Smooth muscle cell (in vitro differentiated cells): ENCODE measurements around the gene MSRB1. TPM values are rescaled to one million over a fixed set of nuclear protein-coding genes. Genes with fewer than 3 reads are reported as not detected.

ENCODE experiments used
- DNase-seq: peaks from one replicate; lab custom pipeline; 2025; ENCODE audit not compliant: unreplicated experiment; lab: John Stamatoyannopoulos, UW
- H2AFZ ChIP-seq: fragments of 200-600 bp; sonication (generic); 2 replicates; pipeline ENCODE4 v1.6.0; 2016; ENCODE audit warnings: antibody characterized with exemption, low read depth, mild to moderate bottlenecking
- H3F3A ChIP-seq: fragments of 200-600 bp; sonication (generic); 2 replicates; pipeline ENCODE4 v1.6.0; 2017; ENCODE audit warnings: antibody characterized with exemption, low read depth
- H3K27ac ChIP-seq: fragments of 200-600 bp; sonication (generic); 2 replicates; pipeline ENCODE4 v1.5.1; 2016; ENCODE audit warnings: low read depth, mild to moderate bottlenecking
- H3K27me3 ChIP-seq: fragments of 200-600 bp; sonication (generic); 2 replicates; pipeline ENCODE4 v1.6.1; 2016; ENCODE audit warnings: low read depth, mild to moderate bottlenecking
- H3K36me3 ChIP-seq: fragments of 200-600 bp; sonication (generic); 2 replicates; pipeline ENCODE4 v1.5.1; 2016; ENCODE audit warnings: low read depth
- H3K4me1 ChIP-seq: fragments of 200-600 bp; sonication (generic); 2 replicates; pipeline ENCODE4 v1.5.1; 2016; ENCODE audit warnings: low read depth
- H3K4me2 ChIP-seq: fragments of 200-600 bp; sonication (generic); 2 replicates; pipeline ENCODE4 v1.6.0; 2016; ENCODE audit warnings: mild to moderate bottlenecking
- H3K4me3 ChIP-seq: fragments of 200-600 bp; sonication (generic); 2 replicates; pipeline ENCODE4 v1.5.1; 2016; ENCODE audit warnings: mild to moderate bottlenecking
- H3K79me2 ChIP-seq: fragments of 200-600 bp; sonication (generic); 2 replicates; pipeline ENCODE4 v1.6.0; 2016; ENCODE audit warnings: low read depth, mild to moderate bottlenecking
- H3K9ac ChIP-seq: fragments of 200-600 bp; sonication (generic); 2 replicates; pipeline ENCODE4 v1.6.0; 2016; ENCODE audit warnings: low read depth
- H3K9me3 ChIP-seq: fragments of 200-600 bp; sonication (generic); replicated peaks from 2 replicates; pipeline ENCODE4 v1.5.1; 2016; ENCODE audit warnings: low read depth
- H4K20me1 ChIP-seq: fragments of 200-600 bp; sonication (generic); 2 replicates; pipeline ENCODE4 v1.6.0; 2016; ENCODE audit warnings: low read depth
- WGBS: methylation state at CpG from one replicate; pipeline ENCODE4 v1.1.7; 2016; ENCODE audit warnings: low lambda C conversion rate; 5-methylcytosine and 5-hydroxymethylcytosine counted together
- polyA plus RNA-seq: library from polyadenylated mRNA; unstranded; fragments of >200 nt; fragmentation: Nextera tagmentation; extraction: Ambion mirVana; gene quantifications from 2 replicates; pipeline ENCODE4 v1.2.1, GENCODE V29; 2016
- small RNA-seq: library from RNA; depleted of rRNA; stranded (forward); fragments of <200 nt; gene quantifications from one replicate; pipeline ENCODE3, GENCODE V24; 2014
- total RNA-seq: library from RNA; depleted of rRNA; stranded (reverse); fragments of >200 nt; gene quantifications from 2 replicates; pipeline ENCODE4 v1.2.3, GENCODE V29; 2014
- TF ChIP-seq, protein P1 (sequence below): fragments of 200-600 bp; sonication (generic); IDR thresholded peaks from 2 replicates; pipeline ENCODE4 v1.5.1; 2017; ENCODE audit warnings: borderline replicate concordance, mild to moderate bottlenecking, antibody characterized with exemption; ENCODE audit not compliant: insufficient read depth, poor library complexity, severe bottlenecking

The MSRB1 gene
- total and polyA plus RNA-seq, 2 experiments from 2014 or later: 9.9 to 21.8 TPM

DNA sequence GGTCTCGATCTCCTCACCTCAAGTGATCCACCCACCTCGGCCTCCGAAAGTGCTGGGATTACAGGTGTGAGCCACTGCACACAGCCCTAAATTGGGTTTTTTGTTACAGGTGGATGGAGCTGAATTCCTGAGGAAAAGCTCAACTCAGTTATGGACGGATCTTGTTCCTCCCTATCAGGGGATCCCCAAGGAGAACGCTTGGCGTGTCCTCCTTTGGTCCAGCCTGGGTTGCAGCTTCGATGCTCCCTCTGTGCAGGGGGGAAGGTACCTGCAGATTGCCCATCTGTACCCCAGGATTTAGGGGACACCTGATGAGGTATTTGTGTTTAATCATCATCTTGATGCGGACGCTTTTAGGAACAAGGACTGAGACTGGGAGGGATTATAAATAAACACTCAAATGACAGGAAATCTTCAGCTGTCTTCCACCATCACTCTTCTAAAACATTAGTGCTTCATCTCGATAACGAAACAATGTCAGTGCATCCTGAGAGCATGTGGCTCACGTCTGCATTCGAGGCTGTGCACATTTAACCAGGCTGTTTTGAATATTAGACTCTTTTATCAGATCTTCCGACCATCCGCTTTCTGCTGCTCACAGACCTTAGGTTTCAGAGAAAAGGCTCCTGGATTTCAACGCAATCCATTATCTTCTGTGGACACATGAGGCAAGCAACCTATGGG is 52.8 kb downstream of the MSRB1 start:
- no peak overlapping the region for H3K4me3 ChIP-seq
- H4K20me1 ChIP-seq: no peaks in the 10 kb centered on the region
- H3K4me2 ChIP-seq: no peak overlapping the region
- no peaks in the 10 kb centered on the region for H3F3A ChIP-seq
- H3K36me3 ChIP-seq: no peaks in the 10 kb centered on the region
- no peak overlapping the region for H3K9ac ChIP-seq
- WGBS: 85% methylated on average over 16 of the region's 16 CpGs
- H3K79me2 ChIP-seq: no peaks in the 10 kb centered on the region
- H3K27ac ChIP-seq: no peak overlapping the region
- TF ChIP-seq, protein P1, sequence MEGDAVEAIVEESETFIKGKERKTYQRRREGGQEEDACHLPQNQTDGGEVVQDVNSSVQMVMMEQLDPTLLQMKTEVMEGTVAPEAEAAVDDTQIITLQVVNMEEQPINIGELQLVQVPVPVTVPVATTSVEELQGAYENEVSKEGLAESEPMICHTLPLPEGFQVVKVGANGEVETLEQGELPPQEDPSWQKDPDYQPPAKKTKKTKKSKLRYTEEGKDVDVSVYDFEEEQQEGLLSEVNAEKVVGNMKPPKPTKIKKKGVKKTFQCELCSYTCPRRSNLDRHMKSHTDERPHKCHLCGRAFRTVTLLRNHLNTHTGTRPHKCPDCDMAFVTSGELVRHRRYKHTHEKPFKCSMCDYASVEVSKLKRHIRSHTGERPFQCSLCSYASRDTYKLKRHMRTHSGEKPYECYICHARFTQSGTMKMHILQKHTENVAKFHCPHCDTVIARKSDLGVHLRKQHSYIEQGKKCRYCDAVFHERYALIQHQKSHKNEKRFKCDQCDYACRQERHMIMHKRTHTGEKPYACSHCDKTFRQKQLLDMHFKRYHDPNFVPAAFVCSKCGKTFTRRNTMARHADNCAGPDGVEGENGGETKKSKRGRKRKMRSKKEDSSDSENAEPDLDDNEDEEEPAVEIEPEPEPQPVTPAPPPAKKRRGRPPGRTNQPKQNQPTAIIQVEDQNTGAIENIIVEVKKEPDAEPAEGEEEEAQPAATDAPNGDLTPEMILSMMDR: no peak
- no peaks in the 10 kb centered on the region for H3K4me1 ChIP-seq
- no peaks in the 10 kb centered on the region for H3K9me3 ChIP-seq
- DNase-seq: no peak
- peaks cover 10% of the 10 kb centered on the region for H3K27me3 ChIP-seq
- H2AFZ ChIP-seq: no peak overlapping the region

Small RNA genes within 50 kb of the gene (small RNA-seq; reads per million reads assigned to genes)
- not detected for gene AC005363.2
- gene SNORA10: not detected
- not detected for gene SNORA64

Other genes with a start within 250 kb of the MSRB1 start
- 36.2 and 43.6 TPM in 2 replicates for gene MAPK8IP3, start 237.0 kb downstream of the MSRB1 start, total RNA-seq
- 47.8 and 69.2 TPM in 2 replicates for gene MAPK8IP3, start 237.0 kb downstream of the MSRB1 start, polyA plus RNA-seq
- 38.0 and 56.7 TPM in 2 replicates for gene NME3, start 171.7 kb downstream of the MSRB1 start, total RNA-seq
- 85.4 and 94.3 TPM in 2 replicates for gene NME3, start 171.7 kb downstream of the MSRB1 start, polyA plus RNA-seq
- gene EME2, start 170.4 kb downstream of the MSRB1 start, total RNA-seq: 3.6 and 4.4 TPM in 2 replicates
- 3.8 and 7.6 TPM in 2 replicates for gene EME2, start 170.4 kb downstream of the MSRB1 start, polyA plus RNA-seq
- gene MRPS34, start 170.1 kb downstream of the MSRB1 start, total RNA-seq: 56.7 and 62.9 TPM in 2 replicates
- 111 and 122 TPM in 2 replicates for gene MRPS34, start 170.1 kb downstream of the MSRB1 start, polyA plus RNA-seq
- 23.0 and 25.1 TPM in 2 replicates for gene SPSB3, start 160.6 kb downstream of the MSRB1 start, total RNA-seq
- gene SPSB3, start 160.6 kb downstream of the MSRB1 start, polyA plus RNA-seq: 49.8 and 60.3 TPM in 2 replicates
- gene NUBP2, start 160.2 kb downstream of the MSRB1 start, total RNA-seq: 32.9 and 48.0 TPM in 2 replicates
- gene NUBP2, start 160.2 kb downstream of the MSRB1 start, polyA plus RNA-seq: 80.8 and 86.7 TPM in 2 replicates
- 0.58 TPM in 1 of 2 replicates, not detected in the other for gene IGFALS, start 149.5 kb downstream of the MSRB1 start, total RNA-seq
- gene IGFALS, start 149.5 kb downstream of the MSRB1 start, polyA plus RNA-seq: 0.45 TPM in 1 of 2 replicates, not detected in the other
- 20.7 and 20.9 TPM in 2 replicates for gene HAGH, start 116.4 kb downstream of the MSRB1 start, total RNA-seq
- 42.6 and 43.0 TPM in 2 replicates for gene HAGH, start 116.4 kb downstream of the MSRB1 start, polyA plus RNA-seq
- gene FAHD1, start 116.0 kb downstream of the MSRB1 start, total RNA-seq: 25.0 and 32.4 TPM in 2 replicates
- 32.4 and 32.8 TPM in 2 replicates for gene FAHD1, start 116.0 kb downstream of the MSRB1 start, polyA plus RNA-seq
- gene MEIOB, start 71.0 kb downstream of the MSRB1 start, total RNA-seq: 0.18 and 0.22 TPM in 2 replicates
- 1.7 TPM in 1 of 2 replicates, not detected in the other for gene MEIOB, start 71.0 kb downstream of the MSRB1 start, polyA plus RNA-seq
- gene HS3ST6, start 24.8 kb downstream of the MSRB1 start, total RNA-seq: not detected in 2 replicates
- gene HS3ST6, start 24.8 kb downstream of the MSRB1 start, polyA plus RNA-seq: not detected in 2 replicates
- not detected in 2 replicates for gene RPL3L, start 11.5 kb upstream of the MSRB1 start, total RNA-seq
- 0.21 TPM in 1 of 2 replicates, not detected in the other for gene RPL3L, start 11.5 kb upstream of the MSRB1 start, polyA plus RNA-seq
- gene NDUFB10, start 16.3 kb upstream of the MSRB1 start, total RNA-seq: 125 and 176 TPM in 2 replicates
- gene NDUFB10, start 16.3 kb upstream of the MSRB1 start, polyA plus RNA-seq: 278 and 295 TPM in 2 replicates
- gene RPS2, start 21.6 kb upstream of the MSRB1 start, total RNA-seq: 2,263 and 2,576 TPM in 2 replicates
- 2,041 and 2,061 TPM in 2 replicates for gene RPS2, start 21.6 kb upstream of the MSRB1 start, polyA plus RNA-seq
- gene RNF151, start 23.7 kb upstream of the MSRB1 start, total RNA-seq: not detected in 2 replicates
- gene RNF151, start 23.7 kb upstream of the MSRB1 start, polyA plus RNA-seq: not detected in 2 replicates
- 25.8 and 28.5 TPM in 2 replicates for gene TBL3, start 28.9 kb upstream of the MSRB1 start, total RNA-seq
- 62.0 and 81.7 TPM in 2 replicates for gene TBL3, start 28.9 kb upstream of the MSRB1 start, polyA plus RNA-seq
- 0.13 TPM in 1 of 2 replicates, not detected in the other for gene NOXO1, start 38.3 kb upstream of the MSRB1 start, total RNA-seq
- 0.35 and 1.7 TPM in 2 replicates for gene NOXO1, start 38.3 kb upstream of the MSRB1 start, polyA plus RNA-seq
- gene GFER, start 41.0 kb upstream of the MSRB1 start, total RNA-seq: 12.1 and 15.1 TPM in 2 replicates
- gene GFER, start 41.0 kb upstream of the MSRB1 start, polyA plus RNA-seq: 33.5 and 41.2 TPM in 2 replicates
- gene SYNGR3, start 46.8 kb upstream of the MSRB1 start, total RNA-seq: 3.0 and 4.4 TPM in 2 replicates
- 8.7 and 16.8 TPM in 2 replicates for gene SYNGR3, start 46.8 kb upstream of the MSRB1 start, polyA plus RNA-seq
- gene ZNF598, start 66.6 kb upstream of the MSRB1 start, total RNA-seq: 23.2 and 27.2 TPM in 2 replicates
- 27.9 and 32.7 TPM in 2 replicates for gene ZNF598, start 66.6 kb upstream of the MSRB1 start, polyA plus RNA-seq
- 13.1 and 30.9 TPM in 2 replicates for gene NPW, start 76.6 kb upstream of the MSRB1 start, total RNA-seq
- gene NPW, start 76.6 kb upstream of the MSRB1 start, polyA plus RNA-seq: 185 and 193 TPM in 2 replicates
- gene NHERF2, start 83.7 kb upstream of the MSRB1 start, total RNA-seq: 14.4 and 21.8 TPM in 2 replicates
- 40.2 and 56.8 TPM in 2 replicates for gene NHERF2, start 83.7 kb upstream of the MSRB1 start, polyA plus RNA-seq
- gene NTHL1, start 104.6 kb upstream of the MSRB1 start, total RNA-seq: 14.6 and 23.8 TPM in 2 replicates
- gene NTHL1, start 104.6 kb upstream of the MSRB1 start, polyA plus RNA-seq: 36.5 and 39.3 TPM in 2 replicates
- gene TSC2, start 104.8 kb upstream of the MSRB1 start, total RNA-seq: 29.7 and 64.5 TPM in 2 replicates
- gene TSC2, start 104.8 kb upstream of the MSRB1 start, polyA plus RNA-seq: 74.7 and 110 TPM in 2 replicates
- gene PKD1, start 192.7 kb upstream of the MSRB1 start, total RNA-seq: 68.2 and 70.1 TPM in 2 replicates
- gene PKD1, start 192.7 kb upstream of the MSRB1 start, polyA plus RNA-seq: 47.9 and 71.3 TPM in 2 replicates
- not detected in 2 replicates for gene RAB26, start 205.4 kb upstream of the MSRB1 start, total RNA-seq
- gene RAB26, start 205.4 kb upstream of the MSRB1 start, polyA plus RNA-seq: 1.3 and 3.4 TPM in 2 replicates
- gene TRAF7, start 212.6 kb upstream of the MSRB1 start, total RNA-seq: 52.6 and 59.9 TPM in 2 replicates
- 27.5 and 28.0 TPM in 2 replicates for gene TRAF7, start 212.6 kb upstream of the MSRB1 start, polyA plus RNA-seq